ENCODE results near the gene HIBADH.

HIBADH gene

GRCh38 chr7:27705200-27705594 lies 42.5 kb upstream of the HIBADH start:
- Histone ChIP-seq H3K4me1 (ENCODE audit: control insufficient read depth, insufficient read depth, low read length) (no peaks in the 10 kb centered on the region), H3K36me3 (ENCODE audit: control insufficient read depth in 2 of 2, insufficient read depth in 1 of 2, low read length in 2 of 2) (no peaks in the 10 kb centered on the region), H3K4me3 (ENCODE audit: low read depth, low read length) (no peak overlapping the region), H3K27ac (ENCODE audit: extremely low read depth, low read depth, low read length) (no peak overlapping the region), H3K9me3 (ENCODE audit: control insufficient read depth, insufficient read depth, low read depth, low read length) (no peaks in the 10 kb centered on the region)
- CTCF ChIA-PET: interaction anchor here (0.6 kb wide), 1 partner anchor 11 kb away, joined by 3 read pairs; no protein-coding TSS in a partner anchor
- TF ChIP-seq ZNF513 (tag by site-specific recombination; IDR thresholded peaks at IDR 0.05) (peak; percentile 98), ZNF335 (tag by site-specific recombination; conservative IDR thresholded peaks at IDR 0.05) (0 out of 2 replicates have a peak, but pooled peaks have one; percentile 2), ZNF449 (tag by site-specific recombination; IDR thresholded peaks at IDR 0.05) (no peak)
- POLR2A ChIA-PET: no interaction called here

GRCh38 chr7:27704422-27705199 lies 41.9 kb upstream of the HIBADH start:
- Histone ChIP-seq H3K9me3 (ENCODE audit: control insufficient read depth, insufficient read depth, low read depth, low read length) (no peaks in the 10 kb centered on the region), H3K27ac (ENCODE audit: extremely low read depth, low read depth, low read length) (no peak overlapping the region), H3K4me1 (ENCODE audit: control insufficient read depth, insufficient read depth, low read length) (no peaks in the 10 kb centered on the region), H3K36me3 (ENCODE audit: control insufficient read depth in 2 of 2, insufficient read depth in 1 of 2, low read length in 2 of 2) (no peaks in the 10 kb centered on the region), H3K4me3 (ENCODE audit: low read depth, low read length) (no peak overlapping the region)
- peak; percentile 63 for TF ChIP-seq ZNF335 (tag by site-specific recombination; conservative IDR thresholded peaks at IDR 0.05)
- no peak for TF ChIP-seq ZFHX2 (tag by site-specific recombination; conservative IDR thresholded peaks at IDR 0.05)
- TF ChIP-seq ZNF354C (tag by site-specific recombination; IDR thresholded peaks at IDR 0.05; ENCODE audit: borderline replicate concordance, low read depth): no peak
- TF ChIP-seq ZNF280D (tag by site-specific recombination; IDR thresholded peaks at IDR 0.05): no peak
- POLR2A ChIA-PET: no interaction called here
- CTCF ChIA-PET: no interaction called here

- Histone ChIP-seq H3K9me3 (ENCODE audit: control insufficient read depth, insufficient read depth, low read depth, low read length) (no peaks in the 10 kb centered on the region), H3K4me3 (ENCODE audit: low read depth, low read length) (no peak overlapping the region), H3K36me3 (ENCODE audit: control insufficient read depth in 2 of 2, insufficient read depth in 1 of 2, low read length in 2 of 2) (no peaks in the 10 kb centered on the region), H3K4me1 (ENCODE audit: control insufficient read depth, insufficient read depth, low read length) (no peaks in the 10 kb centered on the region), H3K27ac (ENCODE audit: extremely low read depth, low read depth, low read length) (no peak overlapping the region)
- CTCF ChIA-PET: interaction anchor here (0.7 kb wide), 1 partner anchor 13 kb away, joined by 3 read pairs; no protein-coding TSS in a partner anchor
- POLR2A ChIA-PET: no interaction called here
- no peak for TF ChIP-seq ZNF654 (tag by site-specific recombination; IDR thresholded peaks at IDR 0.05; ENCODE audit: low read depth)
- no peak for TF ChIP-seq OSR2 (tag by site-specific recombination; IDR thresholded peaks at IDR 0.05)
- TF ChIP-seq ZNF155 (tag by site-specific recombination; IDR thresholded peaks at IDR 0.05): no peak
- TF ChIP-seq ZNF48 (tag by site-specific recombination; IDR thresholded peaks at IDR 0.05): no peak
- TF ChIP-seq ZNF37A (tag by site-specific recombination; IDR thresholded peaks at IDR 0.05): no peak
- TF ChIP-seq SP2 (tag by site-specific recombination; IDR thresholded peaks at IDR 0.05): no peak
- no peak for TF ChIP-seq ZSCAN30 (tag by site-specific recombination; IDR thresholded peaks at IDR 0.05)
- no peak for TF ChIP-seq ZNF488 (tag by site-specific recombination; IDR thresholded peaks at IDR 0.05)
- TF ChIP-seq HIC1 (tag by site-specific recombination; IDR thresholded peaks at IDR 0.05): no peak
- TF ChIP-seq KLF7 (tag by site-specific recombination; IDR thresholded peaks at IDR 0.05; ENCODE audit: borderline replicate concordance): no peak
- no peak for TF ChIP-seq ZNF223 (tag by site-specific recombination; IDR thresholded peaks at IDR 0.05)
- no peak for TF ChIP-seq ZNF23 (tag by site-specific recombination; IDR thresholded peaks at IDR 0.05; ENCODE audit: borderline replicate concordance)
- no peak for TF ChIP-seq ZNF18 (tag by site-specific recombination; IDR thresholded peaks at IDR 0.05)
These were observed 40.5 kb upstream of the HIBADH start for GRCh38 chr7:27703181-27703580.

Measured in HEK293 (cell line).